GM12878 (cell line): ENCODE data around the gene IL11. TPM values are rescaled to one million over a fixed set of nuclear protein-coding genes. Genes with fewer than 3 reads are reported as not detected.

Source experiments
- ATAC-seq: fragments of 200-7000 bp; cut with Tn5 transposase; 3 replicates; pipeline ENCODE4 v1.9.1; 2020; ENCODE audit warnings: mild to moderate bottlenecking, moderate library complexity
- BruUV-seq: library from RNA; stranded (reverse); fragments of 400-500 nt; replicated peaks from 2 replicates; lab custom pipeline; 2021; lab: Mats Ljungman, UMichigan
- CTCF ChIA-PET: fragments of 300-600 bp; sonication (Branson Sonifier 250); formaldehyde crosslinking; extraction: SDS; loops from one replicate; lab custom pipeline; 2021; ENCODE audit warnings: inconsistent platforms; lab: Yijun Ruan, JAX
- POLR2A ChIA-PET: fragments of 350-600 bp; formaldehyde crosslinking; extraction: SDS; loops from one replicate; lab custom pipeline; 2021; ENCODE audit warnings: inconsistent platforms; lab: Charles Lee
- RAD21 ChIA-PET: fragments of 300-600 bp; sonication (Branson Sonifier 250); formaldehyde crosslinking; loops from one replicate; lab custom pipeline; 2023; ENCODE audit warnings: antibody characterized with exemption; ENCODE audit not compliant: unreplicated experiment; lab: Charles Lee
- SMC1A ChIA-PET: fragments of 300-600 bp; sonication (Branson Sonifier 250); formaldehyde crosslinking; loops from one replicate; lab custom pipeline; 2023; ENCODE audit not compliant: unreplicated experiment, uncharacterized antibody; lab: Charles Lee
- DNase-seq: peaks from one replicate; pipeline ENCODE4 v3.0.0-alpha.2; 2011; ENCODE audit warnings: low read depth, low spot score
- FAIRE-seq: peaks from 3 replicates; lab custom pipeline; 2011; peaks lifted over from hg19 to GRCh38; lab: Jason Lieb, UNC
- H2AFZ ChIP-seq: 2 replicates; pipeline ENCODE4 v1.6.0; 2011; ENCODE audit warnings: low read depth, low read length, control low read depth; ENCODE audit not compliant: control insufficient read depth
- H3K27ac ChIP-seq: 2 replicates; pipeline ENCODE4 v1.5.1; 2011; ENCODE audit warnings: control low read depth; ENCODE audit not compliant: control insufficient read depth, insufficient read depth
- H3K27me3 ChIP-seq, 2 experiments: replicated peaks in 1 of 2; 2 replicates each; pipeline versions ENCODE4 v1.6.0 to v1.6.1; 2011; ENCODE audit warnings: low read length in 1 of 2; ENCODE audit not compliant: control insufficient read depth in 2 of 2, insufficient read depth in 2 of 2
- H3K36me3 ChIP-seq, 2 experiments: 2 replicates each; pipeline ENCODE4 v1.5.1; 2011; ENCODE audit warnings: low read length in 1 of 2; ENCODE audit not compliant: control insufficient read depth in 2 of 2, insufficient read depth in 2 of 2
- H3K4me1 ChIP-seq: 2 replicates; pipeline ENCODE4 v1.6.1; 2011; ENCODE audit warnings: mild to moderate bottlenecking, low read length, moderate library complexity, mixed read lengths; ENCODE audit not compliant: control insufficient read depth, insufficient read depth
- H3K4me2 ChIP-seq: 2 replicates; pipeline ENCODE4 v1.6.0; 2011; ENCODE audit warnings: control low read depth; ENCODE audit not compliant: control insufficient read depth, insufficient read depth
- H3K4me3 ChIP-seq: fragments of 200-600 bp; sonication (generic); 2 replicates; pipeline ENCODE4 v1.5.1; 2016
- H3K79me2 ChIP-seq: 2 replicates; pipeline ENCODE4 v1.6.0; 2011; ENCODE audit warnings: low read length; ENCODE audit not compliant: control insufficient read depth, insufficient read depth
- H3K9ac ChIP-seq: 2 replicates; pipeline ENCODE4 v1.8.0; 2011; ENCODE audit warnings: low read length, control low read depth, mixed read lengths; ENCODE audit not compliant: control insufficient read depth, insufficient read depth
- H3K9me3 ChIP-seq: replicated peaks from 3 replicates; pipeline ENCODE4 v1.5.1; 2011; ENCODE audit warnings: mild to moderate bottlenecking, low read length; ENCODE audit not compliant: control insufficient read depth, insufficient read depth
- H4K20me1 ChIP-seq: 2 replicates; pipeline ENCODE4 v1.6.0; 2011; ENCODE audit not compliant: control insufficient read depth, insufficient read depth
- BHLHE40 ChIP-seq, 2 experiments: fragments of 450-650 bp in 1 of 2; IDR thresholded peaks; 2 replicates each; pipeline ENCODE4 v1.6.1; 2011 to 2017; ENCODE audit warnings: low read depth in 2 of 2, borderline replicate concordance in 1 of 2, improper control_type of control experiment in 1 of 2, low read length in 1 of 2, mild to moderate bottlenecking in 1 of 2
- CBFB ChIP-seq: IDR thresholded peaks from 2 replicates; pipeline ENCODE4 v1.6.1; 2016; ENCODE audit warnings: antibody characterized with exemption, low read depth
- E2F8 ChIP-seq: fragments of 450-650 bp; IDR thresholded peaks from 2 replicates; pipeline ENCODE4 v1.6.1; 2018; ENCODE audit warnings: mild to moderate bottlenecking, low read depth, moderate library complexity; ENCODE audit not compliant: partially characterized antibody
- IKZF2 ChIP-seq, 2 experiments: fragments of 450-650 bp; IDR thresholded peaks; 2 replicates each; pipeline ENCODE4 v1.6.1; 2017; ENCODE audit warnings: mild to moderate bottlenecking in 2 of 2, moderate library complexity in 2 of 2
- KDM1A ChIP-seq: fragments of 200-600 bp; sonication (generic); IDR thresholded peaks from 2 replicates; pipeline ENCODE4 v1.6.1; 2016; ENCODE audit warnings: borderline replicate concordance
- MTA2 ChIP-seq: fragments of 450-650 bp; IDR thresholded peaks from 2 replicates; pipeline ENCODE4 v1.6.1; 2016; ENCODE audit warnings: low read depth, mild to moderate bottlenecking, moderate library complexity
- MXI1 ChIP-seq: fragments of 150-350 bp; IDR thresholded peaks from 2 replicates; pipeline ENCODE4 v1.6.1; 2011; ENCODE audit warnings: low read depth, mild to moderate bottlenecking, inconsistent platforms, low read length, improper control_type of control experiment
- NR2F1 ChIP-seq: fragments of 450-650 bp; conservative IDR thresholded peaks from 2 replicates; pipeline ENCODE4 v1.6.1; 2017; ENCODE audit warnings: mild to moderate bottlenecking
- POLR2A ChIP-seq: IDR thresholded peaks from 2 replicates; pipeline ENCODE4 v1.6.1; 2011; ENCODE audit warnings: low read depth, mild to moderate bottlenecking, low read length
- RAD21 ChIP-seq: IDR thresholded peaks from 2 replicates; pipeline ENCODE4 v1.6.1; 2011; ENCODE audit warnings: mild to moderate bottlenecking, low read depth, low read length, moderate library complexity; ENCODE audit not compliant: insufficient read depth
- RBBP5 ChIP-seq: fragments of 200-600 bp; sonication (generic); conservative IDR thresholded peaks from 2 replicates; pipeline ENCODE4 v1.6.1; 2016
- REST ChIP-seq: IDR thresholded peaks from 2 replicates; pipeline ENCODE4 v1.6.1; 2012; ENCODE audit warnings: mild to moderate bottlenecking, low read depth, low read length
- RFX5 ChIP-seq: IDR thresholded peaks from 2 replicates; pipeline ENCODE4 v1.6.1; 2011; ENCODE audit warnings: low read depth, low read length, improper control_type of control experiment
- RUNX3 ChIP-seq: IDR thresholded peaks from 2 replicates; pipeline ENCODE4 v1.6.1; 2012; ENCODE audit warnings: low read length, inconsistent platforms
- TCF3 ChIP-seq: IDR thresholded peaks from 2 replicates; pipeline ENCODE4 v1.6.1; 2012; ENCODE audit warnings: low read depth, mild to moderate bottlenecking, low read length, borderline replicate concordance; ENCODE audit not compliant: insufficient read depth
- WGBS: methylation state at CpG from one replicate; pipeline ENCODE4 v1.1.6; 2016; ENCODE audit warnings: low lambda C conversion rate; ENCODE audit not compliant: insufficient replicate concordance, insufficient coverage; ENCODE audit errors: missing lambda C conversion rate; 5-methylcytosine and 5-hydroxymethylcytosine counted together
- in situ Hi-C: fragments of 300-500 bp; cut with MboI; formaldehyde crosslinking; loops from 9 replicates; pipeline ENCODE4 v1.14.3; 2018; ENCODE audit warnings: mixed read lengths
- intact Hi-C: fragments of 100-400 bp; cut with micrococcal nuclease; formaldehyde crosslinking; loops from one replicate; pipeline ENCODE4 v1.14.2; 2022; ENCODE audit not compliant: unreplicated experiment
- polyA plus RNA-seq, 11 experiments: library from polyadenylated mRNA; depleted of rRNA in 4 of 11; unstranded in 6 of 11; stranded (reverse) in 5 of 11; fragments of >200 nt; fragmentation: Nextera tagmentation in 4 of 11; fragmentation: Illumina TruSeq in 1 of 11; extraction: Ambion mirVana in 4 of 11; extraction: Trizol in 1 of 11; gene quantifications; 1 replicate in 1 of 11; 2 replicates in 10 of 11; pipeline versions ENCODE4 v1.2.1 to v1.2.3, GENCODE V29; 2011 to 2016; ENCODE audit warnings: inconsistent platforms in 2 of 11, missing spikeins in 2 of 11, low read depth in 1 of 11
- total RNA-seq, 4 experiments: library from RNA; depleted of rRNA in 3 of 4; stranded (reverse); fragments of >200 nt in 3 of 4; fragmentation: Illumina TruSeq in 1 of 4; extraction: Trizol in 1 of 4; gene quantifications; 2 replicates each; pipeline versions ENCODE4 v1.2.1 to v1.2.3, GENCODE V29; 2013 to 2021

The IL11 gene
- total and polyA plus RNA-seq, 10 of the 15 experiments (the other 5 are each of a cell fraction or from before 2014, with no cell fraction given) = 0.15 TPM; not detected in 9

- DNase-seq = no peak
- ATAC-seq = peak; percentile 7
- intact Hi-C loops = no loop called here
- Histone ChIP-seq H3K4me2 (peak overlapping the region; percentile 95), H3K9me3 (peaks cover 5% of the 10 kb centered on the region; the same call in 1 of the 3 replicates), H3K27ac (peak overlapping the region; percentile 98), H2AFZ (no peak overlapping the region), H4K20me1 (peaks cover 2% of the 10 kb centered on the region), H3K36me3 (peaks cover 10 to 18% of the 10 kb centered on the region in 2 experiments; a peak in 3 of 4 replicates), H3K9ac (peak overlapping the region; percentile 93), H3K27me3 (no peaks in the 10 kb centered on the region), H3K4me3 (peak overlapping the region; percentile 93), H3K4me1 (peaks cover 20% of the 10 kb centered on the region), H3K79me2 (peaks cover 41% of the 10 kb centered on the region)
- POLR2A ChIA-PET = interaction anchor here (1.0 to 3.2 kb wide), 11 partner anchors 20 to 344 kb away, joined by 3 to 21 read pairs (median 4); partner anchors contain the start of genes HSPBP1, ISOC2, KMT5C and RDH13
- WGBS = under 1% methylated on average over 13 of the region's 35 CpGs
- CTCF ChIA-PET = no interaction called here
- in situ Hi-C loops = no loop called here
- BruUV-seq = no TSS peak
- SMC1A ChIA-PET = interaction anchor here (1.7 kb wide), 1 partner anchor 68 kb away, joined by 5 read pairs; no protein-coding TSS in a partner anchor
- FAIRE-seq = no peak
- RAD21 ChIA-PET = interaction anchor here (0.6 to 2.3 kb wide), 6 partner anchors 20 to 1218 kb away, joined by 4 to 14 read pairs (median 5); partner anchors contain the start of gene TMEM238
- TF ChIP-seq TCF3 = no peak
- TF ChIP-seq KDM1A = no peak
- no peak for TF ChIP-seq RAD21
- TF ChIP-seq RBBP5 = no peak
- TF ChIP-seq RFX5 = no peak
- TF ChIP-seq MXI1 = no peak
- peak; percentile 66 for TF ChIP-seq RUNX3
- peak; percentile 16; the same call in 1 of the 2 replicates for TF ChIP-seq POLR2A
- TF ChIP-seq CBFB = no peak
- no peak for TF ChIP-seq NR2F1
- no peak for TF ChIP-seq REST
- no peak for TF ChIP-seq BHLHE40 (IDR thresholded peaks at IDR 0.05; ENCODE audit: borderline replicate concordance in 1 of 2, low read depth in 2 of 2, low read length in 1 of 2)
- no peak for TF ChIP-seq IKZF2 (IDR thresholded peaks at IDR 0.05)
- no peak for TF ChIP-seq MTA2
- no peak for TF ChIP-seq E2F8
Observed at GRCh38 chr19:55406826-55407549, 36.7 kb upstream of the IL11 start.
